ES-I3 (cell line): Measurements from ENCODE around the gene MPP2.

Experiments
- H3K36me3 ChIP-seq: 2 replicates; pipeline ENCODE4 v1.6.1; 2013; ENCODE audit warnings: mild to moderate bottlenecking, low read length, control low read depth, moderate library complexity; ENCODE audit not compliant: insufficient read depth
- H3K4me1 ChIP-seq: 2 replicates; pipeline ENCODE4 v1.6.1; 2013; ENCODE audit warnings: mild to moderate bottlenecking, control low read depth, low read length; ENCODE audit not compliant: insufficient read depth
- H3K9ac ChIP-seq: 2 replicates; pipeline ENCODE4 v1.6.1; 2013; ENCODE audit warnings: low read depth, mild to moderate bottlenecking, low read length, moderate library complexity
- H3K9me3 ChIP-seq: 2 replicates; pipeline ENCODE4 v1.6.1; 2013; ENCODE audit warnings: mild to moderate bottlenecking, low read length, moderate library complexity; ENCODE audit not compliant: control insufficient read depth, insufficient read depth

The MPP2 gene

GRCh38 chr17:43829738-43830137 is 77.6 kb downstream of the MPP2 start:
- Histone ChIP-seq H3K36me3 (no peaks in the 10 kb centered on the region), H3K9ac (no peak overlapping the region), H3K9me3 (peaks cover 5% of the 10 kb centered on the region; the same call in 1 of the 2 replicates), H3K4me1 (peaks cover 14% of the 10 kb centered on the region)

GRCh38 chr17:43827596-43827995 is 79.7 kb downstream of the MPP2 start:
- Histone ChIP-seq H3K4me1 (peaks cover 14% of the 10 kb centered on the region), H3K36me3 (no peaks in the 10 kb centered on the region), H3K9me3 (no peaks in the 10 kb centered on the region), H3K9ac (no peak overlapping the region)

GRCh38 chr17:43826206-43826605 is 81.1 kb downstream of the MPP2 start:
- Histone ChIP-seq H3K9ac (no peak overlapping the region), H3K9me3 (no peaks in the 10 kb centered on the region), H3K36me3 (no peaks in the 10 kb centered on the region), H3K4me1 (peaks cover 9% of the 10 kb centered on the region)

- Histone ChIP-seq H3K4me1 (peaks cover 5% of the 10 kb centered on the region; the same call in 1 of the 2 replicates), H3K9ac (no peak overlapping the region), H3K9me3 (no peaks in the 10 kb centered on the region), H3K36me3 (no peaks in the 10 kb centered on the region)
Measured at GRCh38 chr17:43825567-43825966, 81.8 kb downstream of the MPP2 start.
